Head of caudate nucleus (tissue), 42 donors: Measurements from ENCODE around the gene OR6X1.
A peak's percentile ranks its signal among the peaks of the same experiment; 100 is the strongest.
"Not testable (repeated sequence)": the region's sequence is repeated elsewhere in the genome, so short reads cannot be mapped to it uniquely, and the experiment has no call there.

Source experiments
- DNase-seq, 42 donors: peaks; one replicate each; pipeline versions ENCODE4 v3.0.0 to v3.0.0-alpha.2; 2020 to 2021; ENCODE audit warnings: mixed read lengths in 7 of 42
- intact Hi-C: fragments of 100-400 bp; cut with DNase I; formaldehyde crosslinking; loops from one replicate; pipeline ENCODE4 v1.15.0; 2022

OR6X1 gene

DNA sequence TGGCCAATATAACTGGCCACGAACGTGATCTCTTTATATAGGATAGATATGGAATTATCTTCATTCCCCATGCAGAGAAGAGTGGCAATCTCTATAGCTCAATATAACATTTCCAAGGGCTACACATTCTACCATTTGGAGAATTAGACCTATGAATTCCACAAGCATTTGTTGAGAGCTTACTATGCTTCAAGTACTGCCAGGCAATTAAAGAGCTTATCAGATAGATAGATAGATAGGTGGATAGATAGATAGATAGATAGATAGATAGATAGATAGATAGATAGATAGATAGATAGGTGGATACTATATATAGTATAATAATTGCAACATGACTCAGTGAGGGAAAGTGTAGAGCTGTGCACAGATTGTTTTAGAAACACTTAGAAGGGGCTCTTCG is 1.5 kb upstream of the OR6X1 start:
- DNase-seq, result no peak
- intact Hi-C loops, result no loop called here

DNA sequence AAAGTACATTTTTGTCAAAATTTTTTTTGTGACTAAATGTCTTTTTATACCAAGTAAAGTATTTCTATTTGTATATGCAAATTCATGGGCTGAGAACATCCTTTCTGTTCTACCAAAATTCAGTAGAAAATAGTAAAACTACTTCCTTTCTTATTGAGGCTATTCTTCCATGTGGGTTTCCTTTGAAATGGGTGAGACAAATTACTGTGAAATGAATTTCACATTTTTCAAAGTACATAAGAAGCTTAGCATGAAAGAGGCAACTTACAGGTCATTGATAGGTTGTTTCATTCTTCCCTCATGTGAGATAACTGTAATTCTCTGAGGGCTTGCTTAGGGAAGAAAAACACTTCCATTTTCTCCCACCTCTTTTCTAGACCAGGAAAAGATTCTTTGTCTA is 1.0 kb upstream of the OR6X1 start:
- no peak for DNase-seq
- intact Hi-C loops, result no loop called here

- no peak for DNase-seq
- intact Hi-C loops, result no loop called here
These were observed 1.2 kb downstream of the OR6X1 start for GRCh38 chr11:123753110-123753509.

- intact Hi-C loops, result no loop called here
- no peak for DNase-seq
These were observed 2.5 kb downstream of the OR6X1 start for GRCh38 chr11:123751781-123752180.

- DNase-seq, intact Hi-C loops: not testable (repeated sequence)
These were observed 6.0 kb downstream of the OR6X1 start for GRCh38 chr11:123748349-123748748.

DNA sequence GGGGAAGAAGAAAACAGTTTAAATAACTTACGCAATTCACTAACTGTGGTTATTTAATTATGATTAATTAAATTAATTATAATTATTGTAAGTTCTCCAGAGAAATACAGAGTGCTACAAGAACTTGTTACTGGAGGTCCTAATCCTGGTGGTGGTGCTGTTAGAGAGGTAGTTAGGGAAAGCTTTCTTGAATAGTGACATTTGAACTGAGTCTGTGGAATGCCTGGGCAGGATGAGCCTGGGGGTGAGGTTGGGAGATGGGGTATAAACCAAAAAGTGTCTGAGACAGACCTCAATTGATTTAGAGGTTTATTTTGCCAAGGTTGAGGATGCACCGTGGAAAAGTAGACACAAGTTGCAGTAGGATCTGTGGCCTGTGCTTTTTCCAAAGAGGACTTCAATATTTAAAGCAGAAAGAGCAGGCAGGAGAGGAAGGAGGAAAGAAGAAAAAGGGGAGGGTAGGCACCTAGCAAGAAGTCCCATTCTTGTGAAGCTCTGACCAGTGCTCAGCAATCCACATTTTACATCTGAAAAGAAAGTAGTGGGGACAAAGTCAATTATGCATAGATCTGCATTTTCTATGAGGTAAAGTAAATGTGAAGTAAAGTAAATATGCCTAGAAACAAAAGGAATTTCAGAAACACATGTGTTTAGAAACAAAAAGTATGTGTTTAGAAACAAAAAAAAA is 8.4 kb downstream of the OR6X1 start:
- DNase-seq, result no peak
- intact Hi-C loops, result no loop called here

- peak in 3 of 42 donors; percentile 6 to 39 (median 7) for DNase-seq
- intact Hi-C loops, result no loop called here
These were observed 11.6 kb downstream of the OR6X1 start for GRCh38 chr11:123742724-123743120.

DNA sequence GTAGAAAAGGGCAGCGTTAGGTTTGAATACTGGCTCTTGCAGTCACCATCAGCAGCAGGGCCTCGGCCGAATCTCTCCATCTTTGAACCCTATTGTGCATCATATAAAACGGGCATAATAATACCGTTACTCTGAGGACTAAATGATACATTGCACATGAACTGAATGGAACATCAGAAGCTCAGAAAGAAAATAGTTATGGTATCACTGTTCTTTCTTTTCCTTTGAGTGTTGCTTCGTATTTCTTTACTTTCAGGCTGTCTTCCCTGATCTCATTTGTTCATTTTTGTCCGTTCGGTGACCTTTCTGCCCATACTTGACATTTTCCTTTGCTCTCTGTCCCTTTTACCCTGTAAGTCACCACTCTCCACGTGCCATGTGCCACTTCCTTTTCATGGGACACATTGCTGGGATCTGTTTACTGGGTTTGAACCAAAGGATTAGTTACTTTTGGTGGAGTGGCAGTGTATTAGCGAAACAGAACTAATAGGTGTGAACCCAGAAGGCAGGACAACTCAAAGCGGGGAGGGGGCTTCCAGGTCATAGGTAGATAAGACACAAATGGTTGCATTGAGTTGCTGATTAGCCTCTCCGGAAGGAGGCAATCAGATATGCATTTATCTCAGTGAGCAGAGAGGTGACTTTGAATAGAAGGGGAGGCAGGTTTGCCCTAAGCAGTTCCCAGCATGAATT is 12.1 kb downstream of the OR6X1 start:
- intact Hi-C loops, result no loop called here
- peak in 18 of 42 donors; percentile 4 to 44 (median 12) for DNase-seq

- peak; percentile 89 to 98 (median 96) for DNase-seq
- intact Hi-C loops, result no loop called here
These were observed 12.9 kb downstream of the OR6X1 start, which contains the start of gene ZNF202 for GRCh38 chr11:123741159-123742030. TSS of gene ZNF202 (minus strand) at chr11:123741660. CDS start at chr11:123730888, 10,772 bp downstream.

- intact Hi-C loops, result no loop called here
- peak in 3 of 42 donors; percentile 7 to 19 (median 11) for DNase-seq
These were observed 13.5 kb downstream of the OR6X1 start for GRCh38 chr11:123740787-123741158.

DNA sequence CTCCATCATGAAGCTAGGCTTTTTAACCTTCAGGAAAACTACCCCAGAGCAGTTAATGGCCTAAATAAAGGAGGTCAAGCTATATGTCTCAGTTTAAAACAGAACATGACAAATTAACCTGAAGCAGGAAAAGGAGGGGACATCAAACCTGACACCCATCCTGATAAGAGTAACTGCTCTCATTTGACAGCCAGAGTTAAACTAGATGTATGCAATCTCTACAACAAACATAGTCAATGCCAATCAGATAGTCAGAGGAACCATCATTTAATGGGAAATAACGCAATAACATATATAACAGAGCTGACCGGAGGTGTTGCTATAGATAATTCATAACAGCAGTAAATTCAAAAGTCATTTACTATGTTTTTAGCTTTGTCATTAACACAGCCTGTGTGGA is 15.9 kb downstream of the OR6X1 start:
- DNase-seq, result no peak
- intact Hi-C loops, result no loop called here

GRCh38 chr11:123736769-123737168 is 17.5 kb downstream of the OR6X1 start:
- DNase-seq, result no peak
- intact Hi-C loops, result no loop called here

DNA sequence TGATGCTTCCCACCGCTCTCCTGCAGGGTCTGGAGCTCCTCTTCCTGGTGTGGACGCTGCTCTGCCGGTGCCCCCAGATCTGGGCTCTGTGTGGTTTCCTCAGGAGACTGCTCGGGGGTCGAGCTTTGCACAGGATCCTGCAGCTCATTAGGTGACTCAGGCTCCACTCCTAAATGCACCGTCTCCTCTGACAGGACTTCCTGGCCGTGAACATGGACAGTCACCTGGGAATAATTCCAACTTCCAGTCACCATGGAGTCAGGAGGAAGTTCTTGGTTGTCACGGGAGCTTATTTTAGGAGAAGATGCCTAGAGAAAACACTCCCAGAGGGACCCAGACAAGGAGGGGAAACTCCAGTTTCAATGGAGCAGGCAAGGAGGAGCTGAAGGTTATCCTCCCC is 24.7 kb downstream of the OR6X1 start:
- no peak for DNase-seq
- intact Hi-C loops, result no loop called here

DNA sequence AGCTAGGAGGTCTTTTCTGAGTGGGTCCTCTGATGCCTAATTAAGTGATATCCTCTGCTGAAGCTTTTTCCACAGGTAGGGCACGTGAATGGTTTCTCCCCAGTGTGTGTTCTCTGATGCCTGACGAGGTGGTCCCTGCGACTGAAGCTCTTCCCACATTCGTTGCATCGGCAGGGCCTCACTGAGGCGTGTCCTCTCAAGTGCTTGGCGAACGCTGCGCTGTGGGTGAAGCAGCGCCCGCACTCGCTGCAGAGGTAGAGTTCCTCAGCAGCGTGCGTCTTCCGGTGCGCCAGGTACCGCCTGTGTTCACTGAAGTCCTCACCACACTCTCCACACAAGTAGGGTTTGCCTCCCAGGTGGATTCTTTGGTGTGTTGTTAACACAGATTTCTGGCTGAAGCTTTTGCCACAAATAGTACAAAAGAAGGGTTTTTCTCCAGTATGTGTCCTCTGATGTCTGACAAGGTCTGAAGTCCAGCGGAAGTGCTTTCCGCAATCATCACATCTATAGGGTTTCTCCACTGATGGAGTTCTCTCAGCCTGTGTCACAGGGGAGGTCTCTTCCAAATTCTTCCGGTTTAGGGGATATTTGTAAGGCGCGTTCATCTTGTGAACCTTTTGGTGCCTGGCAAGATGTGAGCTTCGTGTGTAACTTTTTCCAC is 28.2 kb downstream of the OR6X1 start:
- DNase-seq, result no peak
- intact Hi-C loops, result no loop called here

DNA sequence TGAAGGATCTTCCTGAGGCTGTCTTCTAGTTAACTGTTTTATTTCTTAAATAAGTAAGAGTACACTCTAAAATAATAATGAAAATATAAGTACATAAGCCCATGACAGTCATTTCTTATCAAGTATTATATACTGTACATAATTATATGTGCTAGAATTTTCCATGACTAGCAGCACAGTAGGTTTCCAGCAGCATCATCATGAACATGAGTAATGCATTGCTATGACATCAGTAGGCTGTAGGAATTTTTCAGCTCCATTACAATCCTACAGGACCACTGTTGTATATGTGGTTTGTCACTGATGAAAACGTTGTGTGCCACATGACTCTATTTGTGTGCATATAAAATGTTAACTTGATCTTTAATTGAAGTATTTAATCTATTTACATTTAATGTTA is 34.9 kb downstream of the OR6X1 start:
- intact Hi-C loops, result no loop called here
- DNase-seq, result no peak

GRCh38 chr11:123718469-123718868 is 35.8 kb downstream of the OR6X1 start:
- intact Hi-C loops, result no loop called here
- DNase-seq, result no peak

DNA sequence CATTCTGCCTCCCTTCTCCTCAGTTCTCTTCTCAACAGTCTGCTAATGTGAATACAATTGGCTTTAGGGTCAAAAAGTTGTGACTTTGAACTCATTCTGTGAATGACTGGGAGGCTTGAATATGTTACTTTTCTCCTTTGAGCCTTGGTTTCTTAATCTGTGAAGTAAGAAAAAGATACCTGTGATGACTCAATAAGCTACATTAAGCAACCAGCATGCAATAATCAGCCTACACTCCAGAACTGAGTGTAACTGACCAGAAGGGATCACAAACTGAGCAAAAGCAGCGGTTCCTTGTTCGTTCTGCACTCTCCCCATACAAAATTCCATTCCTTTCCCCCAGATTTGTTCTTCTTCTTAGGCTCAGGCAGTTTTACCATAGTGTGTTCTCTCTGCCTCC is 36.3 kb downstream of the OR6X1 start:
- intact Hi-C loops, result no loop called here
- no peak for DNase-seq

GRCh38 chr11:123712627-123713026 is 41.7 kb downstream of the OR6X1 start:
- DNase-seq, intact Hi-C loops: not testable (repeated sequence)

DNA sequence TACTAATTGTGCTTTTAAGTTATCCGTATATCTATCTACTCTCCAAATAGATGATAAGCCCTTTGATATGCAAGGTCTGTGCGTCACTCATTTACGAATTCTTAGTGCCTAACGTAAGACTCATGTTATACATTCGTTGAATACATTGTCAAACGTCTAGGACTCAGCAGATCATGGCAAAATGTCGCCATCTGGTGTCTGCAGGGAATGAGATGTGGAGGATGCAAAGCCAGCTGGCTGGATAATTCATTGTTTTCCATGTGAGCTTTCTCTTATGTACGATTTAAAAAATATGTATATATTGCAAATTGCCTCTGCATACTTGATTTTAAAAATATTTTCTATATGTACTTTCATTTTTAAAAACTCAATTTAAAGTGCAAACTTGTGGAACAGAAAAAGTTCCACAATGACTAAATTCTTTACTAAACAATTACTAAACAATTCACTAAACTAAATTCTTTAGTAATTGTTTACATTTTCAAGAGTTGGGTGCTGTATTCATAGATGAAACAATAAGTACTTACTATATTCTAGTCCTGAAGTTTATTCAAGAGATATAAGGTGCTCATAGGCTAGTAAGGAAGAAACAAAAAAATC is 46.6 kb downstream of the OR6X1 start:
- peak; percentile 22 to 87 (median 73) for DNase-seq
- intact Hi-C loops, result no loop called here
